HG03571 (cell line): ENCODE results near the gene FUT3.
"Not testable (repeated sequence)": the region's sequence is repeated elsewhere in the genome, so short reads cannot be mapped to it uniquely, and the experiment has no call there.

Experiments used
- ATAC-seq: cut with Tn5 transposase; IDR thresholded peaks from one replicate; pipeline ENCODE4 v1.9.1; 2021; ENCODE audit not compliant: unreplicated experiment

FUT3 gene

DNA sequence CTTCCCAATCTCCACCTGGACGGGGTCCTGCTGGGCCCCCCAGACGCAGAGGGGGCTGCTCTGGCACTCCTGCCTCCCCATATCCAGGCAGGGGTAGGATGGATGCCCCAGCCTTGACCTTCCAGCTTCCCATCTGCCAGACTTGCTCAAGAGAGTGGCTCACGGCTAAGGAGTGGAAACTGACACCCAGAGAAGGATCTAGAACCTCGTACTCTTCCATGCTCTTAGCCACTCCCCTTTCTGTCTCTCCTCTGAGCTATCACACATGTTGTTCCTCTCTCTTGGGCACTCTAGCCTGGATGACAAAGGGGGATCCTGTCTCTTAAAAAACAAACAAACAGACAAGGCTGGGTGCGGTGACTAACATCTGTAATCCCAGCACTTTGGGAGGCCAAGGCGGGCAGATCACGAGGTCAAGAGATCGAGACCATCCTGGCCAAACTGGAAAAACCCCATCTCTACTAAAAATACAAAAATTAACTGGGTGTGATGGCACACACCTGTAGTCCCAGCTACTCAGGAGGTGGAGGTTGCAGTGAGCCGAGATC is 31.2 kb upstream of the FUT3 start:
- ATAC-seq: no peak

DNA sequence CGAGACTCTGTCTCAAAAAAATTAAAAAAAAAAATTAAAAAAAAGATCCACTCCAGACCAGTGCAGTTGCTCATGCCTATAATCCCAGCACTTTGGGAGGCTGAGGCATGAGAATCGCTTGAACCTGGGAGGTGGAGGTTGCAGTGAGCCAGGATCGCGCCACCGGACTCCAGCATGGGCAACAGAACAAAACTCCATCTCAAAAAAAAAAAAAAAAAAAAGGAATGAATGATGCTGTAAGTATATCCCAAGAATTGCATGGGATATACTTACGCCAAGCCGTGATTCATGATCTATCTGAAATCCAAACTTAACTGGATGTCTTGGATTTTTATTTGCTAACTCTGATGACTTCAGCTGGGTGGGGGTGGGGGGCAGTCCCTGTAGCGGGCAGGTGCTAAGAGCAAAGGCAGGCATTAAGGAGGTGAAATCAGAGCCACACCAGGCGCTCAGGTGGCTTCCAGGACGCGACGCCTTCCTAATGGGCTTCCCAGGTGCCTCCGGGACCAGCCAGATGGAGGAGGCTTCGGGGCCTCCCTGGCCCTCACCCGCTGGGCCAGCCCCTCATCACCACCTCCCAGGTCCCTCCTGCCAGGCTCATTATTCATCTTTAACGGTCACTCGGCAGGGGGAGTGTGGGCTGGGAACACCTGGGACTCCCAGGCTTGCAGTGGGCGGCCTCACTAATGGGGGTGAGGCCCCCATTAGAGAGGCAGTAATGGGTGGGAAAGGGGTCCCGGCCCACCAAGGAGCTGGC is 30.5 kb upstream of the FUT3 start:
- no peak for ATAC-seq

DNA sequence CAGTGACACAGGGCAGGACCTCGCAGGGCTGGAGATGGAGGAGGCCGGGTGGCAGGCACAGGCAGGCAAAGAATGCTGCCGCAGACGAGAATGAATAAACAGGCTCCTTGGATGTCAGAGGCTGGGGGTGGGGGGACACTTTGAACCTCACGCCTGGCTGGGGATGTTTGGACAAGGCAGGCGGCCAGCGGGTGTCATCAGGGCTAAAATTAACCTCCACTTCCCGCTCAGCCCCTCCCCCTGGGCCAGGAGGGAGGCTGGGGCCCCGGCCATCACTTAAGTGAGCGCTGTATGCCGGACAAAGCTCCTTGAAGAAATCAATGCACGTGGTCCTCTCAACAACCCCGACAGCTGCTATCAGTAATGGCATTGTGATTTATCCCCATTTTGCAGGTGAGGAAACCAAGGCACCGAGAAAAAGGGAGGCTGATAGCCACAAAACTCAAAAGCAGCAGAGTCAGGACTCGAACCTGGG is 29.4 kb upstream of the FUT3 start:
- no peak for ATAC-seq

GRCh38 chr19:5880196-5880595 is 28.9 kb upstream of the FUT3 start:
- ATAC-seq: no peak

DNA sequence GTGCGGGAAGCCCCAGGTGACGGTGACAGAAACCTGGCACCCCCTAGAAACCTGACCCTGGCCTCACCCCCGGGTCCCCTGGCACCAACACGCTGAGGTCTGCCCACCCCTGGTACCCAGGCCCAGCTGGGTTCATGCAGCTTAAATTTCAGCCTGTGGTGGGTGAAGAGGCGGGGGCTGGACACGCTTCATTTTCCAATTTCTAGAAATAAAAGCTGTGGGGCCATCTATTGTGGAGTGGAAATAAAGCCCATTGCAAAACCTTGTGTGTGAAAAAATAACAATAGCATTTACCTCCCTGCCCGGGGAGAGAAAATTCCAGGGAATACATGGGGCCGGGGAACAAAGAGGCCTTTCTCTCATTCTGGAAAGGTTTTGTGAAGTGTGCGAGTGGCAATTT is 26.6 kb upstream of the FUT3 start:
- ATAC-seq: no peak

DNA sequence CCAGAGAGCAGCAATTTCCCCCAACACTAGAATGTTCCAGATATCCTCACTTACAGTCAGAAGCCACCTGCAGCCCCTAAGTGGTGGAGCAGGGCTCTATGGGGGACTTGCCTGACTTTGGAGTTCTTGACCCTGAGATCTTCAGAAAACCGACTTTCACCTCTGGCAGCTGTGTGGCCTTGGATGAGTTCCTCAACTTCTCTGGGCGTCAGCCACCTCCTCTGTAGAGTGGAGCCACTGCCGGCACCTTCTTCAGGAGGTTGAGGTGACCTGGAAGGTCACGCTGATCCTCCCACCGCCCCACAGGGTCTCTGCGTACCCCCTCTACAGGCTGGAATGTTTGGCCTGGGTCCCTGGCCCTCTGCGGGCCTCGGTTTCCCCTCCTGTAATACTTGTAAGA is 26.2 kb upstream of the FUT3 start:
- ATAC-seq: no peak

- ATAC-seq: not testable (repeated sequence)
Observed at GRCh38 chr19:5874496-5874895, 23.2 kb upstream of the FUT3 start.

GRCh38 chr19:5873617-5874199 is 22.5 kb upstream of the FUT3 start:
- ATAC-seq: no peak

DNA sequence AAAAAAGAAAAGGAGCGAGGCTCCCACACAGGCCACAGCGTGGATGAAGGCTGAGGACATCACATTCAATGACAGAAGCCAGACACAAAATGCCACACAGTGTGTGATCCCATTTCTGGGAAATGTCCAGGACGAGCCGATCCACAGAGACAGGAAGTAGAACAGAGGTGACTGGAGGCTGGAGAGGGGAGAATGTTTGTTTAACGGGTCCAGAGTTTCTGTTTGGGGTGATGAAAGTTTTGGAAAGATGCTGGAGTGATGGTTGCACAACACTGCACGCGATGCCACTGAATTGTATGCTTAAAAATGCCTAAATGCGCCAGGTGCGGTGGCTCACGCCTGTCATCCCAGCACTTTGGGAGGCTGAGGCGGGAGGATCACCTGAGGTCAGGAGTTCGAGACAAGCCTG is 19.7 kb upstream of the FUT3 start:
- no peak for ATAC-seq

DNA sequence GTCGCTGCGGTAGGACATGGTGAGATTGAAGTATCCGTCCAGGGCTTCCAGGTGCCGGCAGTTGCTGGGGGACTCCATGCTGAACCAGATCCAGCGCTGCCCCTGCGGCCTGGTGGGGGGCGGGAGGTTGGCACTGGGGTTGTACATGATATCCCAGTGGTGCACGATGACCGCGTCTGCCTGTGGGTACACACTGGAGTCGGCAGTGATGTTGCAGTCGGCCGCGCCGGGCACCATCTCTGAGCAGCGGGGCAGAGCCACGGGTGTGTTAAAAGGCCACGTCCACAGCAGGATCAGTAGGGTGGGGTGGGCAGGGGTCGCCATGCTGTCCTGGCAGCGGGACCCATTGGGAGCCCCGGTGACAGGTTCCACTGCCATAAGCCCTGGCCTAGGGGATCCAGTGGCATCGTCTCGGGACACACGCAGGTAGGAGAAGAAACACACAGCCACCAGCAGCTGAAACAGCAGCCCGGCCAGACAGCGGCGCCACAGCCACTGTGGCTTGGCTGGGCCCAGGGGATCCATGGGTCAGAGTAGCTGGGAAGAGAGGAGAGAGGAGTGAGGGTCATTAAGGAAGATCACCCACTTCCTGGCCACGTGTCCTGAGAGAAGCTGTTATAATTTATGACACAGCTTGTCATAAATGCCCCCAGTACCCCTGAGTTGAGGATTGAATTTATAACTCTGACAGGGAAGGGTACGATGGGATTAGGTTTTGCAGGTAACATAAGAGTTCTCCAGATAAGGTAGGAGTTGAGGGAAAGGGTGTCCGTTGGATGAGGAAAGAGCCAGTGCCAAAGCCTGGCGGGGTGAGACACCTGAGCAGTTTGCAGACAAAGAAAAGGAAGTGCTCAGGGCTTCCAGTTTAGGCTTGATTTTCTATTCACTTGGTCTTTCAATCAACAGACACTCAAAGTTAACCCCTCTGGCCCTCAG is 16.2 kb upstream of the FUT3 start:
- ATAC-seq: no peak

- ATAC-seq: no peak
Observed at GRCh38 chr19:5865772-5866171, 14.5 kb upstream of the FUT3 start.

DNA sequence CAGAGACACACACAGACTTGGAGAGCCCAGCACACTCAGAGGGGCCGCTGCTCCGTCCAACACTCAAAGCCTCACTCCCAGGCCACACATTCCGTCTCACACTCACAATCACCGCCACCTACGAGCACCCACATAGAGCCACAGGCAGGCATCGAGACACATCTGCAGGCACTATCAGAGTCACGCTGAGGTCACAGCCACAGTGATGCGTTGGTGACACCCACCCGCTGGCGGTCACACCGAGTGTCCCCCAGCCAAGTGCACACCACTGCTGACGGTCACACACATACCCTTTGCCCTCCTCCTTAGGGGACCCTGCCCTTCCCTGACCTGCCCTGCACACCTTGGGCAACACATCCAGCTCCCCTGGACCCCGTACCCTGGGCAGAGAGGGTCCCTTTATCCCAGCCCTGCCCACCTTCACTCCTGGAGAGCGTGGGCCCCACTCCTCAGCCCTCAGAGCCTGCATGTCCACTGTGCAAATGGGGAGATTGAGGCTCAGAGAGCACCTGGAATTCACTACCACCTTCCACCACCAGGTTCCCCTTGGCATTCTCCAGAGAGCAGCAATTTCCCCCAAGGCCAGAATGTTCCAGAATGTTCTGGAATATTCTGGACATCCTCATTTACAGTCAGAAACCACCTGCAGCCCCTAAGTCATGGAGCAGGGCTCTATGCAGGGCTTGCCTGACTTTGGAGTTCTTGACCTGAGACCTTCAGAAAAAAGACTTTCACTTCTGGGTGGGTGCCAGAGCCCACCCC is 13.7 kb upstream of the FUT3 start:
- ATAC-seq: no peak

GRCh38 chr19:5864013-5864720 is 12.9 kb upstream of the FUT3 start:
- ATAC-seq: no peak

GRCh38 chr19:5863030-5863665 is 11.9 kb upstream of the FUT3 start:
- ATAC-seq: no peak

DNA sequence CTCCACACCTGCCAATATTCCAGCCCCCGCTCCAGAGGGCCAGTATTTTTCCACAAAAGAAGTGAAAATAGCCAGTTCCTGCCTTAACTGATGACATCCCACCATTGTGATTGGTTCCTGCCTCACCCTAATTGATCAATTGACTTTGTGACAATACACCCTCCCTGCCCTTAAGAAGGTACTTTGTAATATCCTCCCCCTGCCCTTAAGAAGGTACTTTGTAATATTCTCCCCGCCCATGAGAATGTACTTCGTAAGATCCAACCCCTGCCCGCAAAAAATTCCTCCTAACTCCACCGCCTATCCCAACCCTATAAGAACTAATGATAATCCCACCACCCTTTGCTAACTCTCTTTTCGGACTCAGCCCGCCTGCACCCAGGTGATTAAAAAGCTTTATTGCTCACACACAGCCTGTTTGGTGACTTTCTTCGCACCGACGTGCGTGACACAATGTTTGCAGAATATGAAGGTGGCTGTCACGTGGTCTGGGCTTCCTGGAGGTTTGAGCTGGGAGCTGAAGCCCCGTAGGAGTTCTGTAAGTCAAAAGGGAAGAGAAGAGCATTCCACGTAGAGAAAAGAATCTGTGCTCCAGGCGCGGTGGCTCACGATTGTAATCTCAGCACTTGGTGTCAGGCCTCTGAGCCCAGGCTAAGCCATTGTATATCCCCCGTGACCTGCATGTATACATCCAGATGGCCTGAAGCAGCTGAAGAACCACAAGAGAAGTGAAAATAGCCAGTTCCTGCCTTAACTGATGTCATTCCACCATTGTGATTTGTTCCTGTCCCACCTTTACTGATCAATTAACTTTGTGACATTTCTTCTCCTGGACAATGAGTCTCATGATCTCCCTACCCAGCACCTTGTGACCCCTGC is 6.2 kb upstream of the FUT3 start:
- ATAC-seq: no peak

GRCh38 chr19:5855151-5855550 is 3.9 kb upstream of the FUT3 start:
- ATAC-seq: not testable (repeated sequence)

DNA sequence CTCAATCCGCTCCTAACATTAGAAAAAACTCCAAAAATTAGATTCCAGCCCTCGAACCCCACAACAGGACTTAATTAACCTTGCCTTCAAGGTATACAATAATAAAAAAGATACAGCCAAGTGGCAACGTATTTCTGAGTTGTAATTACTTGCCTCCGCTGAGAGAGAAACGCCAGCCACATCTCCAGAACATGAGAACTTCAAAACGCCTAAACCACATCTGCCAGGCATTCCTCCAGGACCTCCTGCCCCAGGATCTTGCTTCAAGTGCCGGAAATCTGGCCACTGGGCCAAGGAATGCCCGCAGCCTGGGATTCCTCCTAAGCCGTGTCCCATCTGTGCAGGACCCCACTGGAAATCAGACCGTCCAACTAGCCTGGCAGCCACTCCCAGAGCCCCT is 2.9 kb upstream of the FUT3 start:
- ATAC-seq: not testable (repeated sequence)

GRCh38 chr19:5850743-5851293 is 431 bp downstream of the FUT3 start:
- ATAC-seq: no peak
